Keratinocyte (primary cell): ENCODE data around the gene MSANTD2.

ENCODE experiments used
- EZH2 ChIP-seq: IDR thresholded peaks from one replicate; pipeline ENCODE4 v1.6.1; 2012; ENCODE audit warnings: inconsistent platforms, mild to moderate bottlenecking, low read length, moderate library complexity
- TF ChIP-seq, protein P1 (sequence below), 3 experiments: IDR thresholded peaks in 1 of 3; conservative IDR thresholded peaks in 1 of 3; optimal IDR thresholded peaks in 1 of 3; 2 replicates in 2 of 3; 3 replicates in 1 of 3; pipeline versions ENCODE3 to v1.5.1; 2011; ENCODE audit warnings: low read length in 3 of 3, mild to moderate bottlenecking in 3 of 3, moderate library complexity in 2 of 3, control low read depth in 1 of 3, inconsistent platforms in 1 of 3; ENCODE audit not compliant: insufficient read depth in 2 of 3; ENCODE audit errors: extremely low read depth in 1 of 3

GRCh38 chr11:124843616-124843910, 43.4 kb upstream of the MSANTD2 start:
- TF ChIP-seq, protein P1, sequence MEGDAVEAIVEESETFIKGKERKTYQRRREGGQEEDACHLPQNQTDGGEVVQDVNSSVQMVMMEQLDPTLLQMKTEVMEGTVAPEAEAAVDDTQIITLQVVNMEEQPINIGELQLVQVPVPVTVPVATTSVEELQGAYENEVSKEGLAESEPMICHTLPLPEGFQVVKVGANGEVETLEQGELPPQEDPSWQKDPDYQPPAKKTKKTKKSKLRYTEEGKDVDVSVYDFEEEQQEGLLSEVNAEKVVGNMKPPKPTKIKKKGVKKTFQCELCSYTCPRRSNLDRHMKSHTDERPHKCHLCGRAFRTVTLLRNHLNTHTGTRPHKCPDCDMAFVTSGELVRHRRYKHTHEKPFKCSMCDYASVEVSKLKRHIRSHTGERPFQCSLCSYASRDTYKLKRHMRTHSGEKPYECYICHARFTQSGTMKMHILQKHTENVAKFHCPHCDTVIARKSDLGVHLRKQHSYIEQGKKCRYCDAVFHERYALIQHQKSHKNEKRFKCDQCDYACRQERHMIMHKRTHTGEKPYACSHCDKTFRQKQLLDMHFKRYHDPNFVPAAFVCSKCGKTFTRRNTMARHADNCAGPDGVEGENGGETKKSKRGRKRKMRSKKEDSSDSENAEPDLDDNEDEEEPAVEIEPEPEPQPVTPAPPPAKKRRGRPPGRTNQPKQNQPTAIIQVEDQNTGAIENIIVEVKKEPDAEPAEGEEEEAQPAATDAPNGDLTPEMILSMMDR (optimal IDR thresholded peaks at IDR 0.05 in 1 of 3, IDR thresholded peaks at IDR 0.05 in 1 of 3, conservative IDR thresholded peaks at IDR 0.05 in 1 of 3; ENCODE audit: extremely low read depth in 1 of 3, insufficient read depth in 2 of 3, low read length in 3 of 3) = no peak
- TF ChIP-seq EZH2 = peak; percentile 93
